ENCODE data around the gene HSD3B7.

Gene HSD3B7

DNA sequence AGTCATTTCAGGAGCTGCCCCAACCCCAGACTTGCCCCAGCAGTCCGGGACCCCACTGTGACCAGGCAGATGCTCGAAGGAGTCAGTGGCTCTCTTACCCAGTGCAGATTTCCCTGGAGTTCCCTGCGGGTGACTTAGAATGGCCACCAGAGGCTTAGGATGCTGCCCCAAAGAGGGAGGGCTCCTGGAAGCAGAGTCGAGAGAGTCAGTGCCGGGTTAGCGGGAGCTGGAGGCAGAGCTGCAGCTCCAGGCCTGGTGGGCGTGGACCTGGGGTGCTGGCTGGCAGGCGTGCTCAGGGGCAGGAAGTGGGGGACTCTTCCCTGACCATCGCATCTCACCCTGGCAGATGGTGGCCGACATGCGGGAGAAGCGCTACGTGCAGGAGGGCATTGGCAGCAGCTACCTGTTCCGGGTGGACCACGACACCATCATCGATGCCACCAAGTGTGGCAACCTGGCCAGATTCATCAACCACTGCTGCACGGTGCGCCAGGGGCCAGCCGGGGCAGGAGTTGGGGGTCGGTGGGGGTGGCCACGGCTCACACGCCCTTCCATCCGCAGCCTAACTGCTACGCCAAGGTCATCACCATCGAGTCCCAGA lies 1.6 kb upstream of the HSD3B7 start:
- no peak for DNase-seq (ENCODE audit: low read depth)

DNA sequence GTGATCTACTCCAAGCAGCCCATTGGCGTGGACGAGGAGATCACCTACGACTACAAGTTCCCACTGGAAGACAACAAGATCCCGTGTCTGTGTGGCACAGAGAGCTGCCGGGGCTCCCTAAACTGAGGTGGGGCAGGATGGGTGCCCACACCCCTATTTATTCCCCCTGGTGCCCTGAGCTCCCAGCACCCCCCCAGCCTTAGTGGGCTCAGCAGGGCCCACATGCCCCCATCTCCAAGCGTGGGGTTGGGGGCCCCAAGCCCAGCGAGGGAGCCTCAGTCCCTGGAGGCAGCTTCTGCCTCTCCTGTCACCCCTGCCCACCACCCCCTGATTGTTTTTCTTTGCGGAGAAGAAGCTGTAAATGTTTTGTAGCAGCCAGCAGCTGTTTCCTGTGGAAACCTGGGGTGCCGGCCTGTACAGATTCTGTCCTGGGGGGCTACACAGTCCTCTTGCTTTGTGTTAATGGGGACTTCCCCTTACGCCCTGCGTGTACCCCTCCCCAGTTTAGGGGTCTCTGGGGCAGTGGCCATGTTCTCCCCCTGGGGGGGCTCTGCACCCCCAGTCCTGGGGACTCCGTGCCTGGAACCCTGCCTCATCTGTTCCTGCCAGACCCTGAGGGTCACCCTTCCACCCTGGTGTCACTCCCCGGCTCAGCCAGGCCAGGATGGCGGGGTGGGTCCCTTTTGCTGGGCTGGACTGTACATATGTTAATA lies 953 bp upstream of the HSD3B7 start:
- DNase-seq (ENCODE audit: low read depth), result no peak

DNA sequence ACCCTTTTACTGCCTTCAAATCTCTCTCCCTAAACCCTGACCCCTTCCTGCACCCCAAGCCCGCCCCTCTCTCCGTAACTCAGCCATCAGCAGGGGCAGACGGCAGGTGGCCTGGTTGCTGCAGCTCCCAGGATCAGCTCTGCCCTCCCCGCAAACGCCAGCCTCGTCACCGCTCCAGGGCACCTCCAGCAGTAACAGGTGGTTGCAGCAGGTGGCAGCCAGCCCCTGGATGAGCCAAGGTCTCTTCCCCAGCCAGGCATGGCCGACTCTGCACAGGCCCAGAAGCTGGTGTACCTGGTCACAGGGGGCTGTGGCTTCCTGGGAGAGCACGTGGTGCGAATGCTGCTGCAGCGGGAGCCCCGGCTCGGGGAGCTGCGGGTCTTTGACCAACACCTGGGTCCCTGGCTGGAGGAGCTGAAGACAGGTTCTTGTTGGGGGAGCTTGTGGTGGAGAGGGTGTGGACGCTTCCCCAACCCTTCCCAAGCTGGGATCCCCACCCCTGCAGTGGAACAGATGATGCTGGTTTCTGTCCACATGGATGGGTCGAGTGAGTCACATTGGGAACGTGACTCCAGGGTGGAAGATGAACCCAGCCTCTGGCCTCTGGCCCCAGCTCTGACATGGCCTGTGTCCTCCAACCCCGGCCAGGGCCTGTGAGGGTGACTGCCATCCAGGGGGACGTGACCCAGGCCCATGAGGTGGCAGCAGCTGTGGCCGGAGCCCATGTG lies 558 bp downstream of the HSD3B7 start:
- DNase-seq (ENCODE audit: low read depth), result no peak

DNA sequence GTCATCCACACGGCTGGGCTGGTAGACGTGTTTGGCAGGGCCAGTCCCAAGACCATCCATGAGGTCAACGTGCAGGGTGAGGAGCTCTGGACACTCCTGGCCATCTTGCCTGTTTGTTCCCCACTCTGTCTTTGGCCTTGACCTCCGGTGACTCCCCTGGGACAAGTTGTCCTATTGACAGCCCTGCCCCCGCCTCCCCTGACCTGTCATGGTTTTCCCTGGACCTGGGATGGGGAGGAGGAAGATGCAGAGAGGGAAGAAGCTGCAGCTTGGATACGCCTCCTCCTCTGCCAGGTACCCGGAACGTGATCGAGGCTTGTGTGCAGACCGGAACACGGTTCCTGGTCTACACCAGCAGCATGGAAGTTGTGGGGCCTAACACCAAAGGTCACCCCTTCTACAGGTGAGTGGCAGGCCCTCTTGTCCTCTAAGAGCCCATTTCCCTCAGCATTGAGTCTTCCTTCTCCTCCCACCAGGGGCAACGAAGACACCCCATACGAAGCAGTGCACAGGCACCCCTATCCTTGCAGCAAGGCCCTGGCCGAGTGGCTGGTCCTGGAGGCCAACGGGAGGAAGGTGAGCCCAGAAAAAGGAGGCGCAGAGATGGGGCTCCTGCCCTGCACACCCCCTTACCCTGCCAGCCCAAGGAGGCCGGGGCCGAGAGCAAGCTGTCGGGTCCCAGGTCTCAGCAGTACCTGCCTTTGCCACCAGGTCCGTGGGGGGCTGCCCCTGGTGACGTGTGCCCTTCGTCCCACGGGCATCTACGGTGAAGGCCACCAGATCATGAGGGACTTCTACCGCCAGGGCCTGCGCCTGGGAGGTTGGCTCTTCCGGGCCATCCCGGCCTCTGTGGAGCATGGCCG lies 1.4 kb downstream of the HSD3B7 start:
- DNase-seq (ENCODE audit: low read depth), result no peak

DNA sequence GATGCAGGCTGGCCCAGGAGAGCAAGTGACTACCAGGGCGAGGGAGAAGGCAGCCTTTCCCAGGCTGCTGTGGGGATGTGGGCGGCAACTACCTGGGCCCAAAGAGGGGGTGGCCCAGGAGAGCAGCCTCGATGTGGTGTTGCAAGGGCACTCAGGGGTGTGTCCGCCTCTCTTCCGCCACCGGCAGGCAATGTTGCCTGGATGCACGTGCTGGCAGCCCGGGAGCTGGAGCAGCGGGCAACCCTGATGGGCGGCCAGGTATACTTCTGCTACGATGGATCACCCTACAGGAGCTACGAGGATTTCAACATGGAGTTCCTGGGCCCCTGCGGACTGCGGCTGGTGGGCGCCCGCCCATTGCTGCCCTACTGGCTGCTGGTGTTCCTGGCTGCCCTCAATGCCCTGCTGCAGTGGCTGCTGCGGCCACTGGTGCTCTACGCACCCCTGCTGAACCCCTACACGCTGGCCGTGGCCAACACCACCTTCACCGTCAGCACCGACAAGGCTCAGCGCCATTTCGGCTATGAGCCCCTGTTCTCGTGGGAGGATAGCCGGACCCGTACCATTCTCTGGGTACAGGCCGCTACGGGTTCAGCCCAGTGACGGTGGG lies 2.7 kb downstream of the HSD3B7 start:
- DNase-seq (ENCODE audit: low read depth), result no peak

DNA sequence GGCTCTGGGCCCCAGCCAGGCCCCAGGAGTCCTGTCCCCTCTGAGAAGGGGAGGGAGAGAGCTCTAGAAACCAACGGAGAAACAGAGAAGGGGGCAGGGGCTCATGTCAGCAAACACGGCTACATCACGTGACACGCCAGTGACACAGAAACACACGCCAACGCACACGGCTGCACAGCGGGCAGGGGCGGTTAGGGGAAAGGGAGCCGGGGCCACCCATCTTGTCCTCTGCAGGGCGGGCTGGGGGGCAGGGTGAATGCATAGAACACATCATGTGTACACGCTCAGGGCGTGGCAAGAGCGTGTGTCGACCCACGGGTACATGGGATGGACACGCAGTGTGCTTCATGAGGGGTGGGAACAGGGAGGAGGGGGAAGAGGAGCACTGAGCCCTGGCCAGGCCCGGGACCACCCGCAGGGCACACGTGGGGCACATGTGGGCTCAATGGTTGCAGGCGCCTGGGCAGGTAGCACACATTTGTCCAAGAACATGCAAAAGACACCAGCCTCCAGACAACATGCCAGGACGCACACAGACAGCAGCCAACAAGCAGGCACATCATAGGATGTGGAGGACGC lies 4.6 kb downstream of the HSD3B7 start:
- no peak for DNase-seq (ENCODE audit: low read depth)

DNA sequence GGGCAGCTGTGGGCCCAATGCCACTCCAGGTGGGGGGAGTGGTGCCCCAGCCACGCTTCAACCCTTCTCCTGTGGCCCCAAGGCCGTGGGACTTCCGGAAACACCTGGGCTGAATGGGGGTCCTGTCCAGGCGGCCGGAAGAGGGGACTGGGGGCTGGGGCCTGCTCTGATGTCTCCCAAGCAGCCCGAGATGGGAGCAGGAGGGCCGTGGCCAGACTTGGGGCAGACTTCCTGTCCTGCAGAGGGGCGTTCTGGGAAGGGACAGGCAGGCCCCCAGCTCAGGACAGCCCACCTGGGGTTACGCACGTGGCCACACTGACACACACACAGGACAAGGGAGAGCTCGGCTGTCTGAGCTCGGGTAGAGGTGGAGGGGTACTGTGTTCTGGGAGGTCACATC lies 5.1 kb downstream of the HSD3B7 start:
- DNase-seq (ENCODE audit: low read depth), result no peak

DNA sequence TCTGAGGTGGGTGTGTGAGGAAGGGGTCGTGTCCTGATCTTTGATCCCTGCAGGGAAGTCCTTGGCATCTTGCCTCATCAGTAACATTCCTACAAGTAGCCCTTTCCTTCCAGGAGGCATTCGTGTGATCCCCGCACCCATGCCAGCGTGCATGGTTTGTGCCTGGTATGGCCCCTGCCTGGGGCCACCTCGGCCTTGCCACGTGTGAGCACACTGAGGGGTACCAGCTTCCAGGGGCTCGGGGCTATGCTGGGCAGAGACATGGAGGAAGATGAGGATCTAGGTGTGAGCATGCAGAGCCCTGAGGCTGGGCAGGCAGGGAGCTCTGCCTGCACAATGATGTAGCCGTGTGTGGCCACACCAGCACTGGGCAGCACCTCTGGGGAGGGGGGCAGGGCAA lies 6.0 kb downstream of the HSD3B7 start:
- DNase-seq (ENCODE audit: low read depth), result no peak

DNA sequence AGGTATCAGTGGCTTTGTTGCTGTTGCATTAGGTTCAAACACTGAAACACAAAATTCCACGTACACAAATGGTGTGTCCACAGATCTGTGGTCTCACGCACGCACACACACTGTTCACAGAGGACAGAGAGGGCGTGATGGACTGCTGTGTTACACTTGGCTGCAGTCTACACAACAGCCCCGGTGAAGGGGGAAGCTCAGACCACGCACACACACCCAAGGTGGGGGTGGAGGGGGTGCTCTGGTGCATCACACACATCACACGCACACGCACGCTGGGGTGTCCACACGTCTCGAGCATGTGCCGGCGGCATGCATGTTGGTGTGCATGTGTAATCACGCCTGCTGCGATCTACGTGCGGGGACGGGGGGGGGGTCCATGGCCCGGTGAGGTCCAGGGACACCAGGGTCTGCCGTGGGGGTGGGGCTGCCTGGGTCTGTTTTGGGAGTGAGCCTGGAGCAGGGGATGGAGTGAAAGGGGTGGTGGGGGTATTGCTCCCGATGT lies 7.3 kb downstream of the HSD3B7 start:
- no peak for DNase-seq (ENCODE audit: low read depth)

DNA sequence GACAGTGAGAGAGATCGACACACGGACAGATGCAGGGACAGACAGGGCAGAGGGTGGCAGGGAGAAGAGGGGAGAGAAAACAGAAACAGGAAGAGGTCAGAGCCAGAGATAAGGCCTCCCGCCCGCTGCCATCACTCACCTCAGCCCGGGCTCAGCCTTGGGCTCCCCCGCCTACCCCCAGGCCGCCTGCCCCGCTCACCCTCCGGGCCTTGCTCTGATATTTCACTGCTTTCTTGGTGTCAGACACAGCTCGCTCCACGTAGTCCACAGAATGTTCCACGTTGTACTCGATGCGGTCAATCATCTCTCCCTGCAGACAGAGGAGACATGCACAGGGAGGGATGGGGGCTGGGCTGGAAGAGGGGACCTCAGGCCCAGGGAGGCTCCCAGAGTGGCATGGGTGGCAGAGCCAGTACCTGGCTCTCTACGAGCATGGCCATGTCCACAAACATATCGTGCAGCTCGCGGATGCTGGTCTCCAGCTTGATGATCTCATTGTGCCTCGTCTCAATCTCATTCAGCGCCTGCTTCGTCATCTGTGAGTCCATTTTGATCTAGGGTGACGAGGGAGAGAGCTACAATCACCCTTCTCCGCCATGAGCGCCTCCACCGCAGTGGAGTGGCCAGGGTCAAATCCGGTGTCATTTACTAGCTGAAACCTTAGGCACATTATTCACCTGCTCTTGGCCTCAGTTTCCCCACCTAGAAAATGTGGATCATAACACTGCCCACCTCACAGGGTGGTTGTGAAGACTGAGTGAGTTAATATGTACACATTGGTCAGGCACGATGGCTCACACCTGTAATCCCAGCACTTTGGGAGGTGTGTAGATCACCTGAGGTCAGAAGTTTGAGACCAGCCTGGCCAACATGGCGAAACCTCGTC lies 8.2 kb downstream of the HSD3B7 start:
- DNase-seq (ENCODE audit: low read depth), result no peak

DNA sequence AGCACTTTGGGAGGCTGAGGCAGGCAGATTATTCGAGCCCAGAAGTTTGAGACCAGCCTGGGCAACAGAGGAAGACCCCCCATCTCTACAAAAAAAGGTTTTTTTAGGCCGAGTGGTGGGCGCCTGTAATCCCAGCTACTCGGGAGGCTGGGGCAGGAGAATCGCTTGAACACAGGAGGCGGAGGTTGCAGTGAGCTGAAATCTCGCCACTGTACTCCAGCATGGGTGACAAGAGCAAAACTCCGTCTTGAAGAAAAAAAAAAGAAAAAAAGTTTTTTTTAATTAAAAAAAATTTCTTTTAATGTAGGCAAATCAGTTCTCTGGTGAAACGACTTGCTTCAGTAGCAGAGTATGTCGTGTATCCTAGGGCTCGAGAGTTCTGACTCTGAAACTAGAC lies 10.9 kb downstream of the HSD3B7 start:
- no peak for DNase-seq (ENCODE audit: low read depth)

DNA sequence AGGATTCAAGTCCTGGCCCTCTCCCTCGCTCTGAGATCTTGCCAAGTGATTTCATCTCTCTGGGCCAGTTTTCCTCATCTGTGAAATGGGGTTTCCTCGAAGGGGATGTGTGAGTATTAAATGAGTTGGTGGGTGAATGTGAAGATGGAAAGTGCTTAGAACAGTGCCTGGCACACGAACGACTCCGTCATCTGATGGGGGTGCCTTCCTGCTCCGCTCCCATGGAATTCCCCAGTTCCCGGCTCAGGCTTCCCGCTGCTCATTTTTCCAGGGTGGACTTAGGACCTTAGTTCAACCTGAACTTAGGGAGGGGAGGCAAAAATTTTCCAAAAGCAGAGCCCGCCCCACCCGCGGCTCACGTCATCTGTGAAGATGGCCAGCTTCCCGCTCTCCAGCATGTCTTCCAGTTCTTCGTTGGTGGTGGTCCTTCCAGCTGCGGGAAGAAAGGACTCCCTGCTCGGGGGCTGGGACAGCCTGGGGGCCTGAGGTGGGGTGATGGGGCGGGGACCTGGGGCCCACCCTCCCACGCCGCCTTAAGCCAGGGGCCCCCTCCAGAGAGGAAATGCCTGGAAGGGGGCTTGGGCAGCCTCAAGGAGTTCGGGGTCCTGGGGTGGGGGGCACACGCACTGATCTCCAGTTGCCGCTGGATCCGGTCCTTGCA lies 11.4 kb downstream of the HSD3B7 start:
- DNase-seq (ENCODE audit: low read depth), result no peak

DNA sequence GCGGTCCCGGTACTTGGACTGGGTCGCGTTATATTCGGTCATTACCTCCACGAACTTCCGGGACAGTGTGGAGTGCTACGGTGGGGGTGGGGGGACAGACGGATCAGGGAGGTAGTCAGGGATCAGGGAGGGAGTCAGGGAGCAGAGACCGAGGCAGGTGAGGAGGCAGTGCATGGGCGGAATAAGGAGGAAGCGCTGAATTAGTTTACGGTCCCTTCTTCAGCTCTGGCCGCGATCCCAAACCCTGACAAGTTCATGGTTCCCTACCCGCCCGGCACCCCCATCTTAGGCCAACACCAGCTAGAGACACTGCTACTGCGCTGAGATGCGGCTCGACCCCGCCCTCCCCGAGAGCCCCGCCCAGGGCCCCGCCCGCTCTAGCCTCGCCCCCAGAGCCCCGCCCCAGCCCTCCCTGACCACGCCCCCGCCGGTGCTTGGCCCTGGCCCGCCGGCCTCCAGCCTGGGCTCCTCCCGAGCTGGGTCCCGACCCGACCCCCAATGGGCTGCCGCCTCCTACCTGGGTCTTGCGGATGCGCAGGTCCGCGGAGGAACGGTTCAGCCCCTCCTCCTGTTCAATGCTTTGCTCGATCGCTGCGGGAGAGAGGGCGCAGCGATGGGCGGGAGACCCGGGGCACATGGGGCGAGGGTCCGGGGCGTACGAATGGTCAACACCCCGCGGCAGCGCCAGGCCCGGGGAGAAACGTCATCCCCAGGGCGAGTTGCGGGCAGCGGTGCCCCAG lies 12.1 kb downstream of the HSD3B7 start:
- peak; percentile 74 for DNase-seq (ENCODE audit: low read depth)

DNA sequence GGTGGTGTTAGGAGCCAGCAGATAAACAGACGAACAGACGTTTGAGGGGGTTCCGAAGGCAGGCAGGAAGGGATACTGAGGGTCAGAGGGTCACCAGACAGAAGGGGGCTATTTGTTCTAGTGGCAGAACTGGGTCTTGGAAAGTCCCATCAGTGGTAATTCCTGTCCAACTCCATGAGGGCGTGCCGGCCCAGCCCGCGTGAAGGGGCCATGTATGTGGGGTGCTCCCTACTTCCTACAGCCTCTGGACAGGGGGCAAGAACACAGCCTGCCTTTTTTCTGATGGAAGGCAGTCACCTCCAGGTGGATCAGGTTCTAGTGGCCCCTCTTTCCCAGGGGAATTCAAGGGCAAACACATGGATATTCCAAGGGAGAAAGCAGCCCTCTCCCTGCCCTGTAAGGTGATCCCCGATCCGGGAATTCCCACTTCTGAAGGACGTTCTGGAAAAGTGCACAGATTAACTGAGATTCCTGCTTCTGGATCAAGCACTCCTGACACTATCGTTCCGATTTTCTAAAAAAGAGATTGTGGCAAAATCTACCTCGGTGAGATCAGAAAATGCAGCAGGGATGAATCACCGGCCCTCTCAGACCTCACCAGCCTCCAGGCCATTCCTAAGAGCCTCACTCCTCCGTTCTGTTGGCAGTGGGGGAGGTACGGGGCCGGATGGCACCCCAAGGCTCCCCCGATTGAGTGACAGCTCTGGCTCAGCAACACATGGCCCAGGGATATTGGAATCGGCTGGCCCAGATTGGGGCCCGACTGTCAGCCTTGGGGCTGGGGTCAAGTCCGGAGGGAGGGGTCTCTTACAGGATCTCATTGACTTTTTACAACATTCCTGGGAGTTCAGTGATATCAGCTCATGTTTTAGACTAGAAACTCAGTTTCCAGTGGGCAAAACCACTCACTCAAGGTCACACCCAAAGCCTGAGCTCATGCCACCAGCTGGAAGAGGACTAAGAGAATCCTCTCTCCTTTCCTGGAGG lies 13.0 kb downstream of the HSD3B7 start:
- DNase-seq (ENCODE audit: low read depth), result no peak

DNA sequence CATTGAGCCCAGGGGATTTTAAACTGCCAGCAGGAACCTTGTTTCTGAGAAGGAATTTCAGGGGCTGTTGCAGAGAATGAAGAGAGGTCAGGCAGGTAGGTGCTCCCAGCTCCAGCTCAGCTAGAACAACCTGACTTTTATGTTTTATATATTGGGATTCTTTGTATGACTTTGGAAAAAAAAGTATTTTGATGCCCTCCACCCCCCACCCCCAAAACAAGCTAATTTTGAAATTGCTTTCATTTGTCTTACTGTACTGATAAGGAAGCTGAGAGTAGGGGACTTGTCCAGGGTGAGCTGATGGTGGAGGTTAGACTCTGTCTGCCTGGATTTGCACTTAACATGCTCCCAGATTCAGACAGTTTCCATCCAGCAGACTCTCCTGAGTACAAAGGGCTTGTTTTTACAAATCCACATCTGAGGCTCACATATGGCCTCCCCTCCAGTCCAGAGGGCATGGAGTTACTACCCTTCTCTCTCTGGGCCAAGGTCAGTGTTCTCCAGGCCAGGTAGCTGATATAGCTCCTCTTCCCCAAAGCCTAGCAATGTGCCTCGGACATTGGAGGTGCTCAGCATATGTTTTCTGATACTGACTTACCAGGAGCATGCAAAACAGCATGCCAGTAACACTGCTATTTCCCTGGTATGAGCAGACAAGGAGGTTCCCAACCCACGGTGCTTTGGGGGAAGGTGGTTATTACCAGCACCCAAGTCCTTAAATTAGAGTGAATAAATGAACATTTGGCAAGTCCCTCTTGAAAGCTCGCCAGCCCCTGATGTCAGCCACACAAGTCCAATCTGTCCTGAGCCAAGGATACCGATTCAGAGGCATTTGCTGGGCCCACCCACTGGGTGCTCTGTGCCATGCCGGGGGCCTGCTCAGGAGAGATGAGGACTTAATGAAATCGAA lies 14.1 kb downstream of the HSD3B7 start:
- no peak for DNase-seq (ENCODE audit: low read depth)

DNA sequence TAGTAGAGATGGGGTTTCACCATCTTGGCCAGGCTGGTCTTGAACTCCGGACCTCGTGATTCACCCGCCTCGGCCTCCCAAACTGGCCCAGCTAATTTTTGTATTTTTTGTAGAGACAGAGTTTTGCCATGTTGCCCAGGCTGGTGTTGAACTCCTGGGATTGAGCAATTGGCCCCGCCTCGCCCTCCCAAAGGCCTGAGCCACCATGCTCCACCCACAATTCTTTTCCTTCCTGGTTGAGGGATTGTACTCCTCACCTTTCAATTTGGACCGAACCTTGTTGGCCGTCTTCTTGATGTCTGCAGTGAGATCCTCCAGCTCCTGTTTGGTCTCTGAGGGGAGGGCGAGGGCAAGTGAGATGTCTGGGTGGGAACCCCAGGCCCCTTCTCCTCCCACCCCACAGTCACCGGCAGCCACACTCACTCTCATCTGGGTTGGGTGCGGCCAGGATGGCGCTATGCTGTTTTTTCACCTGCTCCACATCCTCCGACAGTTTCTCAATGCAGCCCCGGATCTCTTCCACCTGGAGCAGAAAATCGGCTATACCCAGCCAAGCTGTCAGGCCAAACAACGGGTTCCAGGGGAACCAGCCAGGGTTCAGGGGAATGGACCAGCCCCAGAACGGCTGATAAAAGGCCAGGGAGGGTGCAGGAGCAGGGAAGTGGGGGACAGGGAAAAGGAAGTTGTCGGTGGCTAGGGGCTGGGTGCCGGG lies 15.8 kb downstream of the HSD3B7 start:
- no peak for DNase-seq (ENCODE audit: low read depth)
